Measurements from ENCODE around the gene PLAC8.
"Not testable (repeated sequence)": the region's sequence is repeated elsewhere in the genome, so short reads cannot be mapped to it uniquely, and the experiment has no call there.

PLAC8 gene, protein sequence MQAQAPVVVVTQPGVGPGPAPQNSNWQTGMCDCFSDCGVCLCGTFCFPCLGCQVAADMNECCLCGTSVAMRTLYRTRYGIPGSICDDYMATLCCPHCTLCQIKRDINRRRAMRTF

GRCh38 chr4:83114576-83114975, at the start of gene PLAC8:
TSS of gene PLAC8 (minus strand) at chr4:83114729. CDS start at chr4:83107921, 6,808 bp downstream.
- DNase-seq (ENCODE audit: low spot score), result peak; percentile 83

DNA sequence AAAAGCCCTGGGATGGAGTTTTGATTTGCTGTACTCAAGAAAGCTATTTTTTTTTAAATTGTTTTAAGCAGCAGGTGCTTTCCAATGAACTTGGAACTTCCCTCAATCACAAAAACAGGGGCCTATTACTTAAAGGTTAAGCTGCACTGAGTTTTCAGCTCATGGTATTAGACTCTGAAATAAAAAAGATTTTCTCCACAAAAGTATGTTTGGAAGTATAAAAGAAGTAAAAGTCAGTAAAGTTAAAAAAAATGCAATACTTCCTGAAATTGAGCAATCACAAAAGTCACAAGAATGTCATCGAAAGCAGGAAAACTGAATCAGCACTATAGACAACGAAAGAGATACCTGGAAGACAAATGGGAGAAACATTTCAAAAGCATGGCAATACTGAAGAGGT, 38.9 kb upstream of the PLAC8 start:
- no peak for DNase-seq (ENCODE audit: low spot score)

- DNase-seq (ENCODE audit: low spot score), result no peak
Observed at GRCh38 chr4:83152746-83153145, 38.2 kb upstream of the PLAC8 start.

DNA sequence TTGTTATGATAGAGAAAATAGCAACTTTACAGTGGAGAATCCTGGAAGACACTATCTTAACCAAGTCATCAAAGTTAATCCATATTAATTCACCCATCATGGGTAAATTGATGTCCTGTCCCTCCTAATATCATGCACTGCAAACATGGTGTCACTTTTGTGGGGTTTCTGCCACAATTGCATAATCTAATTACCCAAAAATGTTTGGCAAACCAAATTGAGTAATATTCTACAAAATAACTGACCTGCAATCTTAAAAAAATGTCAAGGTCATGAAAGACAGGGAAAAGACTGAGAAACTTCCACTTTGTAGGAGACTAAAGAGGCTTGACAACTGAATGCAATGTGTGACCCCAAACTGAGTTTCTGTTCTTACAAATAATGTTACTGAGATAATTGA, 37.1 kb upstream of the PLAC8 start:
- DNase-seq (ENCODE audit: low spot score), result no peak

DNA sequence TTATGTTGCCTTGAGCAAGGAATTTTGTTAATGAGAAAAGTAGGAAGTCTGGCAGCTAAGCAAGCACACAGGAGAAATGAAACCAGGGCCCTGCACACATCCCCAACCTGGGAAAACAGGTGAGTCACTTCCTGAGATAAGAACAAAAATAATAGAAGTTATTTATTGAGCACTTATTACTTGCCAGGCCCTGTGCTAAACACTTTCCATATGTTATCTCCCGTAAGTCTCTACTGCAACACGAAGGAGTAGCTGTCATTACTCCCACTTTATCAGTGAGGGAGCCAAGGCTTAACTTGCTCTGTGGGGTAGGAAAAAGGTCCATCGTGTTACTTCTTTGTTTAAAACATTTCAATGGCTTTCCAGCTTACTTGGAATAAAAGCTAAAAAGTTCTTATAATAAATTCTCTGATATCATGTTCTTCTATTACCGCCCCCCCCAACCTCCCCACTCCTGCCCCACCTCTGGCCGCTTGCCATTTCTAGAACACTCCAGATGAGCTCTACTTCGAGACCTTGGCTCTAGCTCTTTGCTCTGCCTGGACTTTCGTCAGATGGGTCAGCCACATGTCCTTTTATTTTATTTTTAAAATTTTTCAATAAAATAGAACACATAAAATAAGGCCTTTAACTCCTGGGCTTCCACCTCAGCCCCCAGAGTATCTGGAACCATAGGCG, 36.3 kb upstream of the PLAC8 start:
- peak; percentile 79 for DNase-seq (ENCODE audit: low spot score)

GRCh38 chr4:83149865-83150652, 35.5 kb upstream of the PLAC8 start:
- DNase-seq (ENCODE audit: low spot score), result peak; percentile 75

GRCh38 chr4:83146841-83147240, 32.3 kb upstream of the PLAC8 start:
- no peak for DNase-seq (ENCODE audit: low spot score)

DNA sequence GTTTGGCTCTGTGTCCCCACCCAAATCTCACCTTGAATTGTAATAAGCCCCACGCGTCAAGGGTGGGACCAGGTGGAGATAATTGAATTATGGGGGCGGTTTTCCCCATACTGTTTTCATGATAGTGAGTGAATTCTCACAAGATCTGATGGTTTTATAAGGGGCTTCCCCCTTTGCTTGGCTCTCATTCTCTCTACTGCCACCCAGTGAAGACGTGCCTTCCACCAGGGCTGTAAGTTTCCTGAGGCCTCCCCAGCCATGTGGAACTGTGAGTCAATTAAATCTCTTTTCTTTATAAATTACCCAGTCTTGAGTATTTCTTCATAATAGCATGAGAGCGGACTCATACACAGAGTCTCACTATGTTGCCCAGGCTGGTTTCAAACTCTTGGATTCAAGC, 31.2 kb upstream of the PLAC8 start:
- not testable (repeated sequence) for DNase-seq (ENCODE audit: low spot score)

GRCh38 chr4:83139514-83140156, 25.1 kb upstream of the PLAC8 start:
- no peak for DNase-seq (ENCODE audit: low spot score)

GRCh38 chr4:83138946-83139345, 24.4 kb upstream of the PLAC8 start:
- no peak for DNase-seq (ENCODE audit: low spot score)

DNA sequence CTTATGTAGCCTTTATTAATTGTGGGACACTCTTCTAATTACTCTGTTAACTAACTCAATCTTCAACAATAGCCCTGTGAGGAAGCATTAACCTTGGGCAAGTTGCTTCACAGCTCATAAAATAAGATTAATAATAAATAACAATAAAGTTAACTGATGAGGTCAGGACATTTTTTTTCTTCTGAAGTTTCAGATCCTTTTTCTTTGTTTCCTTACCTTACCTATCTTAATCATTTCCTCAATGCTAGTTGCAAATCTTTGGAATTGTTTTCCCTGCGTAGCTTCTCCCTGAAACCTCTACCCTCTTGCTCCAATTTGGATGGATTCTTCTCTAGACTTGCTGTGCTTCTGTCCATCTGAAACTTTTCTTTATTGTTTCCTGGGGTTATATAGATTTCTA, 17.5 kb upstream of the PLAC8 start:
- no peak for DNase-seq (ENCODE audit: low spot score)

- DNase-seq (ENCODE audit: low spot score), result peak; percentile 47
Observed at GRCh38 chr4:83129264-83129663, 14.7 kb upstream of the PLAC8 start.

- peak; percentile 83 for DNase-seq (ENCODE audit: low spot score)
Observed at GRCh38 chr4:83128240-83128929, 13.9 kb upstream of the PLAC8 start.

DNA sequence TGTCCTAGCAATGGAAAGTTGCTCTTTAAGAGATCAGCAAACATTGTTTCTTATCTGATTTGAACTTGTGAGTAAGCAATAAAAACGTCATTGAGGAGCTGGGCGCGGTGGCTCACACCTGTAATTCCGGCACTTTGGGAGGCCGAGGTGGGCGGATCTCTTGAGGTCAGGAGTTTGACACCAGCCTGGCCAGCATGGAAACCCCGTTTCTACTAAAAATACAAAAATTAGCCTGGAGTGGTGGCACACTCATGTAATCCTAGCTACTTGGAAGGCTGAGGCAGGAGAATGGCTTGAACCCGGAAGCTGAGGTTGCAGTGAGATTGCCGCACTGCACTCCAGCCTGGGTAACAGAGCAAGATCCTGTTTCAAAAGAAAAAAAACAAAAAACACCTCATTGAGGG, 11.2 kb upstream of the PLAC8 start:
- peak; percentile 67 for DNase-seq (ENCODE audit: low spot score)

- DNase-seq (ENCODE audit: low spot score), result no peak
Observed at GRCh38 chr4:83124111-83124780, 9.7 kb upstream of the PLAC8 start.

GRCh38 chr4:83121246-83121645, 6.7 kb upstream of the PLAC8 start:
- no peak for DNase-seq (ENCODE audit: low spot score)

GRCh38 chr4:83118869-83119268, 4.3 kb upstream of the PLAC8 start:
- DNase-seq (ENCODE audit: low spot score), result no peak

GRCh38 chr4:83115656-83116285, 1.2 kb upstream of the PLAC8 start:
- DNase-seq (ENCODE audit: low spot score), result no peak

- DNase-seq (ENCODE audit: low spot score), result peak; percentile 65
Observed at GRCh38 chr4:83115000-83115399, 471 bp upstream of the PLAC8 start.

- peak; percentile 21 for DNase-seq (ENCODE audit: low spot score)
Observed at GRCh38 chr4:83113429-83113786, 1.1 kb downstream of the PLAC8 start.
